K562 (cell line): ENCODE results near the gene PTPN18. TPM values are rescaled to one million over a fixed set of nuclear protein-coding genes. Genes with fewer than 3 reads are reported as not detected.

Experiments
- BCOR ChIP-seq: fragments of 450-650 bp; IDR thresholded peaks from 2 replicates; pipeline ENCODE4 v1.6.1; 2016
- CBFA2T3 ChIP-seq: fragments of 450-650 bp; IDR thresholded peaks from 2 replicates; pipeline ENCODE4 v1.6.1; 2017
- CBFB ChIP-seq: sonication (generic); formaldehyde crosslinking; IDR thresholded peaks from 2 replicates; pipeline ENCODE4 v1.4.0; 2020; ENCODE audit warnings: mild to moderate bottlenecking, missing genetic modification reagents
- CC2D1A ChIP-seq: fragments of 450-650 bp; IDR thresholded peaks from 2 replicates; pipeline ENCODE4 v1.6.1; 2017; ENCODE audit warnings: mild to moderate bottlenecking
- ELF1 ChIP-seq: fragments of 200-800 bp; sonication (Bioruptor generic); IDR thresholded peaks from 2 replicates; pipeline ENCODE4 v1.6.1; 2016; ENCODE audit warnings: missing genetic modification characterization, missing compliant biosample characterization
- EP400 ChIP-seq: fragments of 450-650 bp; IDR thresholded peaks from 2 replicates; pipeline ENCODE4 v1.6.1; 2017; ENCODE audit warnings: antibody characterized with exemption, mild to moderate bottlenecking, moderate library complexity
- ETV5 ChIP-seq: sonication (generic); formaldehyde crosslinking; IDR thresholded peaks from 2 replicates; pipeline ENCODE4 v1.4.0; 2020; ENCODE audit warnings: low read depth, mild to moderate bottlenecking, missing genetic modification reagents
- HDAC6 ChIP-seq: IDR thresholded peaks from 2 replicates; pipeline ENCODE4 v1.6.1; 2012; ENCODE audit warnings: low read depth, mild to moderate bottlenecking, control low read depth, inconsistent platforms, low read length, moderate library complexity
- PML ChIP-seq: IDR thresholded peaks from 2 replicates; pipeline ENCODE4 v1.6.1; 2012; ENCODE audit warnings: low read length, inconsistent platforms
- TEAD4 ChIP-seq, 2 experiments: sonication (generic) in 1 of 2; formaldehyde crosslinking in 1 of 2; IDR thresholded peaks; 2 replicates each; pipeline versions ENCODE4 v1.6.1 to v1.8.0; 2012 to 2022; ENCODE audit warnings: borderline replicate concordance in 1 of 2, inconsistent platforms in 1 of 2, low read length in 1 of 2, mild to moderate bottlenecking in 1 of 2, missing genetic modification reagents in 1 of 2
- ZBED1 ChIP-seq: IDR thresholded peaks from 2 replicates; pipeline ENCODE4 v1.6.1; 2014
- ZNF408 ChIP-seq: fragments of 250-450 bp; sonication (Bioruptor Pico); IDR thresholded peaks from 2 replicates; pipeline ENCODE4 v1.4.0; 2020; ENCODE audit warnings: low read depth, mild to moderate bottlenecking, moderate library complexity
- ZNF518B ChIP-seq: fragments of 250-450 bp; sonication (Bioruptor Pico); IDR thresholded peaks from 2 replicates; pipeline ENCODE4 v1.5.0; 2021; ENCODE audit warnings: mild to moderate bottlenecking, moderate library complexity
- polyA plus RNA-seq, 8 experiments: library from polyadenylated mRNA; depleted of rRNA in 4 of 8; stranded (reverse) in 5 of 8; unstranded in 3 of 8; fragments of >200 nt; fragmentation: Nextera tagmentation in 2 of 8; fragmentation: Illumina TruSeq in 1 of 8; extraction: Ambion mirVana in 2 of 8; extraction: Trizol in 1 of 8; gene quantifications; 2 replicates each; pipeline versions ENCODE4 v1.2.1 to v1.2.3, GENCODE V29; 2011 to 2014; ENCODE audit warnings: inconsistent platforms in 1 of 8, missing spikeins in 1 of 8
- total RNA-seq, 7 experiments: library from RNA; depleted of rRNA in 6 of 7; stranded (reverse); fragments of >200 nt in 6 of 7; fragmentation: Illumina TruSeq in 2 of 7; extraction: Trizol in 2 of 7; gene quantifications; 2 replicates each; pipeline versions ENCODE4 v1.2.1 to v1.2.3, GENCODE V29; 2011 to 2021; ENCODE audit warnings: low replicate concordance in 1 of 7
- TF ChIP-seq, protein P1 (sequence below), 2 experiments: fragments of 450-650 bp; formaldehyde crosslinking in 1 of 2; IDR thresholded peaks; 2 replicates each; pipeline versions ENCODE4 v1.4.0 to v1.6.1; 2014 to 2020; ENCODE audit warnings: mild to moderate bottlenecking in 2 of 2, borderline replicate concordance in 1 of 2, low read depth in 1 of 2

Gene PTPN18
- total and polyA plus RNA-seq, 9 of the 15 experiments (the other 6 are each of a cell fraction or from before 2014, with no cell fraction given), result 11.6 to 90.7 (median 49.6) TPM

- TF ChIP-seq, protein P1, sequence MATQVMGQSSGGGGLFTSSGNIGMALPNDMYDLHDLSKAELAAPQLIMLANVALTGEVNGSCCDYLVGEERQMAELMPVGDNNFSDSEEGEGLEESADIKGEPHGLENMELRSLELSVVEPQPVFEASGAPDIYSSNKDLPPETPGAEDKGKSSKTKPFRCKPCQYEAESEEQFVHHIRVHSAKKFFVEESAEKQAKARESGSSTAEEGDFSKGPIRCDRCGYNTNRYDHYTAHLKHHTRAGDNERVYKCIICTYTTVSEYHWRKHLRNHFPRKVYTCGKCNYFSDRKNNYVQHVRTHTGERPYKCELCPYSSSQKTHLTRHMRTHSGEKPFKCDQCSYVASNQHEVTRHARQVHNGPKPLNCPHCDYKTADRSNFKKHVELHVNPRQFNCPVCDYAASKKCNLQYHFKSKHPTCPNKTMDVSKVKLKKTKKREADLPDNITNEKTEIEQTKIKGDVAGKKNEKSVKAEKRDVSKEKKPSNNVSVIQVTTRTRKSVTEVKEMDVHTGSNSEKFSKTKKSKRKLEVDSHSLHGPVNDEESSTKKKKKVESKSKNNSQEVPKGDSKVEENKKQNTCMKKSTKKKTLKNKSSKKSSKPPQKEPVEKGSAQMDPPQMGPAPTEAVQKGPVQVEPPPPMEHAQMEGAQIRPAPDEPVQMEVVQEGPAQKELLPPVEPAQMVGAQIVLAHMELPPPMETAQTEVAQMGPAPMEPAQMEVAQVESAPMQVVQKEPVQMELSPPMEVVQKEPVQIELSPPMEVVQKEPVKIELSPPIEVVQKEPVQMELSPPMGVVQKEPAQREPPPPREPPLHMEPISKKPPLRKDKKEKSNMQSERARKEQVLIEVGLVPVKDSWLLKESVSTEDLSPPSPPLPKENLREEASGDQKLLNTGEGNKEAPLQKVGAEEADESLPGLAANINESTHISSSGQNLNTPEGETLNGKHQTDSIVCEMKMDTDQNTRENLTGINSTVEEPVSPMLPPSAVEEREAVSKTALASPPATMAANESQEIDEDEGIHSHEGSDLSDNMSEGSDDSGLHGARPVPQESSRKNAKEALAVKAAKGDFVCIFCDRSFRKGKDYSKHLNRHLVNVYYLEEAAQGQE (IDR thresholded peaks at IDR 0.05; ENCODE audit: borderline replicate concordance), result peak; percentile 45; the same call in 1 of the 2 replicates
- TF ChIP-seq, protein P1 (CRISPR knock-in tag; IDR thresholded peaks at IDR 0.05; ENCODE audit: low read depth), result no peak
- TF ChIP-seq EP400 (peak; percentile 86), ZNF518B (CRISPR knock-in tag) (no peak), CC2D1A (no peak), TEAD4 (IDR thresholded peaks at IDR 0.05; ENCODE audit: low read length) (peak; percentile 43; the same call in 1 of the 2 replicates), TEAD4 (CRISPR knock-in tag; IDR thresholded peaks at IDR 0.05; ENCODE audit: borderline replicate concordance) (no peak), ETV5 (CRISPR knock-in tag) (peak; percentile 97), CBFA2T3 (no peak), ZNF408 (CRISPR knock-in tag) (no peak), BCOR (0 out of 2 replicates have a peak, but pooled peaks have one; percentile 14), ELF1 (tag) (no peak), ZBED1 (peak; percentile 14; the same call in 1 of the 2 replicates), PML (peak; percentile 64; the same call in 1 of the 2 replicates), CBFB (no peak; the same call in 1 of the 2 replicates), HDAC6 (0 out of 2 replicates have a peak, but pooled peaks have one; percentile 38)
Measured at GRCh38 chr2:130372055-130372832, 16.4 kb downstream of the PTPN18 start (continued).
